ENCODE measurements around the gene TSPAN9.

Gene TSPAN9

GRCh38 chr12:3309805-3310204 lies 232.6 kb downstream of the TSPAN9 start:
- DNase-seq (ENCODE audit: low read depth) = no peak
- H3K4me3 ChIP-seq (ENCODE audit: low read depth, low read length) = no peak overlapping the region
- TF ChIP-seq MAX (IDR thresholded peaks at IDR 0.05; ENCODE audit: low read depth, low read length) = no peak
- TF ChIP-seq POLR2A (IDR thresholded peaks at IDR 0.05; ENCODE audit: extremely low read depth, insufficient read length) = no peak
- TF ChIP-seq CTCF (IDR thresholded peaks at IDR 0.05; ENCODE audit: low read depth, low read length) = no peak
- TF ChIP-seq MYC (IDR thresholded peaks at IDR 0.05; ENCODE audit: low read depth, low read length) = no peak

GRCh38 chr12:3310271-3311026 lies 233.3 kb downstream of the TSPAN9 start:
- TF ChIP-seq MAX (IDR thresholded peaks at IDR 0.05; ENCODE audit: low read depth, low read length) = no peak
- TF ChIP-seq POLR2A (IDR thresholded peaks at IDR 0.05; ENCODE audit: extremely low read depth, insufficient read length) = no peak
- no peak for TF ChIP-seq MYC (IDR thresholded peaks at IDR 0.05; ENCODE audit: low read depth, low read length)
- TF ChIP-seq CTCF (IDR thresholded peaks at IDR 0.05; ENCODE audit: low read depth, low read length) = no peak
- DNase-seq (ENCODE audit: low read depth) = no peak
- no peak overlapping the region for H3K4me3 ChIP-seq (ENCODE audit: low read depth, low read length)

- no peak overlapping the region for H3K4me3 ChIP-seq (ENCODE audit: low read depth, low read length)
- DNase-seq (ENCODE audit: low read depth) = no peak
- TF ChIP-seq POLR2A (IDR thresholded peaks at IDR 0.05; ENCODE audit: extremely low read depth, insufficient read length) = no peak
- TF ChIP-seq MAX (IDR thresholded peaks at IDR 0.05; ENCODE audit: low read depth, low read length) = no peak
- TF ChIP-seq MYC (IDR thresholded peaks at IDR 0.05; ENCODE audit: low read depth, low read length) = no peak
- TF ChIP-seq CTCF (IDR thresholded peaks at IDR 0.05; ENCODE audit: low read depth, low read length) = no peak
Measured at GRCh38 chr12:3311027-3311402, 233.8 kb downstream of the TSPAN9 start.

GRCh38 chr12:3311491-3312103 lies 234.4 kb downstream of the TSPAN9 start:
- H3K4me3 ChIP-seq (ENCODE audit: low read depth, low read length) = no peak overlapping the region
- TF ChIP-seq CTCF (IDR thresholded peaks at IDR 0.05; ENCODE audit: low read depth, low read length) (no peak), MAX (IDR thresholded peaks at IDR 0.05; ENCODE audit: low read depth, low read length) (no peak), POLR2A (IDR thresholded peaks at IDR 0.05; ENCODE audit: extremely low read depth, insufficient read length) (no peak), MYC (IDR thresholded peaks at IDR 0.05; ENCODE audit: low read depth, low read length) (no peak)

GRCh38 chr12:3313066-3313465 lies 235.9 kb downstream of the TSPAN9 start:
- DNase-seq (ENCODE audit: low read depth) = no peak
- no peak overlapping the region for H3K4me3 ChIP-seq (ENCODE audit: low read depth, low read length)
- TF ChIP-seq POLR2A (IDR thresholded peaks at IDR 0.05; ENCODE audit: extremely low read depth, insufficient read length) (no peak), MYC (IDR thresholded peaks at IDR 0.05; ENCODE audit: low read depth, low read length) (no peak), CTCF (IDR thresholded peaks at IDR 0.05; ENCODE audit: low read depth, low read length) (no peak), MAX (IDR thresholded peaks at IDR 0.05; ENCODE audit: low read depth, low read length) (0 out of 2 replicates have a peak, but pooled peaks have one; percentile 9)

More at GRCh38 chr12:3311491-3312103, 234.4 kb downstream of the TSPAN9 start:
- DNase-seq (ENCODE audit: low read depth) = no peak

All from NB4 (cell line).